Measurements from ENCODE around the gene SORCS3.

SORCS3 gene

GRCh38 chr10:105187243-105187642 is 546.2 kb downstream of the SORCS3 start:
- H3K4me2 ChIP-seq: no peak overlapping the region
- H3K79me2 ChIP-seq (ENCODE audit: insufficient read depth, low read depth): no peaks in the 10 kb centered on the region
- no peaks in the 10 kb centered on the region for H3K4me1 ChIP-seq (ENCODE audit: low read depth, poor library complexity, severe bottlenecking)
- TF ChIP-seq CTCF (conservative IDR thresholded peaks at IDR 0.05; ENCODE audit: low read depth, low read length): no peak
- H3K4me3 ChIP-seq (IDR thresholded peaks at IDR 0.05; ENCODE audit: insufficient read depth, low read depth, low read length): no peak overlapping the region
- H3K9ac ChIP-seq: no peak overlapping the region
- H4K20me1 ChIP-seq (ENCODE audit: insufficient read depth): no peaks in the 10 kb centered on the region
- H3K36me3 ChIP-seq (ENCODE audit: insufficient read depth): no peaks in the 10 kb centered on the region
- H3K27ac ChIP-seq: no peak overlapping the region
- H2AFZ ChIP-seq (ENCODE audit: low read depth): no peak overlapping the region
- no peaks in the 10 kb centered on the region for H3K27me3 ChIP-seq (ENCODE audit: insufficient read depth, low read depth)

- Histone ChIP-seq H4K20me1 (ENCODE audit: insufficient read depth) (no peaks in the 10 kb centered on the region), H3K4me1 (ENCODE audit: low read depth, poor library complexity, severe bottlenecking) (no peaks in the 10 kb centered on the region), H3K27me3 (ENCODE audit: insufficient read depth, low read depth) (no peaks in the 10 kb centered on the region)
Measured at GRCh38 chr10:105188737-105189462, 547.8 kb downstream of the SORCS3 start.

GRCh38 chr10:105189463-105189800 is 548.3 kb downstream of the SORCS3 start:
- Histone ChIP-seq H3K36me3 (ENCODE audit: insufficient read depth) (no peaks in the 10 kb centered on the region), H3K4me2 (no peak overlapping the region), H3K27me3 (ENCODE audit: insufficient read depth, low read depth) (no peaks in the 10 kb centered on the region), H2AFZ (ENCODE audit: low read depth) (no peak overlapping the region), H3K4me1 (ENCODE audit: low read depth, poor library complexity, severe bottlenecking) (no peaks in the 10 kb centered on the region), H4K20me1 (ENCODE audit: insufficient read depth) (no peaks in the 10 kb centered on the region), H3K9ac (no peak overlapping the region), H3K27ac (no peak overlapping the region), H3K4me3 (IDR thresholded peaks at IDR 0.05; ENCODE audit: insufficient read depth, low read depth, low read length) (no peak overlapping the region), H3K79me2 (ENCODE audit: insufficient read depth, low read depth) (no peaks in the 10 kb centered on the region)
- no peak for TF ChIP-seq CTCF (conservative IDR thresholded peaks at IDR 0.05; ENCODE audit: low read depth, low read length)

More at GRCh38 chr10:105188737-105189462, 547.8 kb downstream of the SORCS3 start:
- Histone ChIP-seq H3K27ac (no peak overlapping the region), H3K4me3 (IDR thresholded peaks at IDR 0.05; ENCODE audit: insufficient read depth, low read depth, low read length) (no peak overlapping the region), H3K36me3 (ENCODE audit: insufficient read depth) (no peaks in the 10 kb centered on the region), H3K79me2 (ENCODE audit: insufficient read depth, low read depth) (no peaks in the 10 kb centered on the region), H3K4me2 (no peak overlapping the region), H2AFZ (ENCODE audit: low read depth) (no peak overlapping the region), H3K9ac (no peak overlapping the region)
- TF ChIP-seq CTCF (conservative IDR thresholded peaks at IDR 0.05; ENCODE audit: low read depth, low read length): no peak

GRCh38 chr10:105192146-105192545 is 551.1 kb downstream of the SORCS3 start:
- Histone ChIP-seq H3K27me3 (ENCODE audit: insufficient read depth, low read depth) (no peaks in the 10 kb centered on the region), H3K4me1 (ENCODE audit: low read depth, poor library complexity, severe bottlenecking) (no peaks in the 10 kb centered on the region), H2AFZ (ENCODE audit: low read depth) (no peak overlapping the region), H3K4me2 (no peak overlapping the region), H3K4me3 (IDR thresholded peaks at IDR 0.05; ENCODE audit: insufficient read depth, low read depth, low read length) (no peak overlapping the region), H3K9ac (no peak overlapping the region), H3K27ac (no peak overlapping the region), H3K79me2 (ENCODE audit: insufficient read depth, low read depth) (no peaks in the 10 kb centered on the region), H4K20me1 (ENCODE audit: insufficient read depth) (no peaks in the 10 kb centered on the region), H3K36me3 (ENCODE audit: insufficient read depth) (no peaks in the 10 kb centered on the region)
- no peak for TF ChIP-seq CTCF (conservative IDR thresholded peaks at IDR 0.05; ENCODE audit: low read depth, low read length)
